DND-41 (cell line): ENCODE results near the gene SHISA7.

Source experiments
- ATAC-seq: fragments of 200-7000 bp; cut with Tn5 transposase; 3 replicates; pipeline ENCODE4 v1.9.1; 2021; ENCODE audit warnings: low read depth; ENCODE audit not compliant: insufficient read depth
- DNase-seq: peaks from one replicate; pipeline ENCODE4 v3.0.0-alpha.2; 2020
- H2AFZ ChIP-seq: 2 replicates; pipeline ENCODE4 v1.6.0; 2012; ENCODE audit warnings: low read depth, low read length
- H3K27ac ChIP-seq: 2 replicates; pipeline ENCODE4 v1.5.1; 2012; ENCODE audit warnings: low read length, inconsistent platforms
- H3K27me3 ChIP-seq: fragments of 200-600 bp; sonication (generic); 2 replicates; pipeline ENCODE4 v1.6.0; 2012; ENCODE audit warnings: low read length, mild to moderate bottlenecking, inconsistent platforms; ENCODE audit not compliant: insufficient read depth, poor library complexity
- H3K36me3 ChIP-seq: 2 replicates; pipeline ENCODE4 v1.5.1; 2012; ENCODE audit warnings: low read length, inconsistent platforms; ENCODE audit not compliant: insufficient read depth
- H3K4me1 ChIP-seq: 2 replicates; pipeline ENCODE4 v1.5.1; 2012; ENCODE audit warnings: mild to moderate bottlenecking, low read length; ENCODE audit not compliant: insufficient read depth
- H3K4me2 ChIP-seq: 2 replicates; pipeline ENCODE4 v1.6.0; 2012; ENCODE audit warnings: mild to moderate bottlenecking, moderate library complexity, low read length, inconsistent platforms; ENCODE audit not compliant: insufficient read depth
- H3K4me3 ChIP-seq, 2 experiments: fragments of 200-600 bp in 1 of 2; shearing (Covaris generic) in 1 of 2; 2 replicates each; pipeline ENCODE4 v1.5.1; 2012 to 2016; ENCODE audit warnings: inconsistent platforms in 2 of 2, low read length in 2 of 2, mild to moderate bottlenecking in 2 of 2, low read depth in 1 of 2, moderate library complexity in 1 of 2
- H3K79me2 ChIP-seq: 2 replicates; pipeline ENCODE4 v1.6.0; 2012; ENCODE audit warnings: low read length, inconsistent platforms; ENCODE audit not compliant: insufficient read depth
- H3K9ac ChIP-seq: 2 replicates; pipeline ENCODE4 v1.6.0; 2012; ENCODE audit warnings: low read depth, mild to moderate bottlenecking, inconsistent platforms, low read length, moderate library complexity
- H3K9me3 ChIP-seq: 2 replicates; pipeline ENCODE4 v1.5.1; 2012; ENCODE audit warnings: low read length, moderate library complexity, mild to moderate bottlenecking, inconsistent platforms; ENCODE audit not compliant: insufficient read depth, severe bottlenecking
- H4K20me1 ChIP-seq: 2 replicates; pipeline ENCODE4 v1.6.0; 2012; ENCODE audit warnings: low read length; ENCODE audit not compliant: insufficient read depth
- CTCF ChIP-seq: IDR thresholded peaks from 2 replicates; pipeline ENCODE4 v1.5.1; 2012; ENCODE audit warnings: borderline replicate concordance, low read length, moderate library complexity, mild to moderate bottlenecking; ENCODE audit not compliant: poor library complexity, severe bottlenecking; ENCODE audit errors: extremely low read depth
- EZH2 ChIP-seq: IDR thresholded peaks from 3 replicates; pipeline ENCODE4 v1.6.1; 2012; ENCODE audit warnings: borderline replicate concordance, low read depth, mild to moderate bottlenecking, moderate library complexity, low read length, inconsistent platforms; ENCODE audit not compliant: severe bottlenecking

The SHISA7 gene

GRCh38 chr19:55446060-55446459, 3.0 kb upstream of the SHISA7 start:
- no peaks in the 10 kb centered on the region for H3K79me2 ChIP-seq
- TF ChIP-seq EZH2 (no peak), CTCF (no peak)
- no peak for ATAC-seq
- peaks cover 12% of the 10 kb centered on the region for H3K4me1 ChIP-seq
- H3K9me3 ChIP-seq, result no peaks in the 10 kb centered on the region
- H3K9ac ChIP-seq, result no peak overlapping the region
- H3K36me3 ChIP-seq, result no peaks in the 10 kb centered on the region
- no peak for DNase-seq
- no peak overlapping the region for H2AFZ ChIP-seq
- no peak overlapping the region for H3K27ac ChIP-seq
- H3K4me2 ChIP-seq, result no peak overlapping the region
- H3K4me3 ChIP-seq, result no peak overlapping the region
- H3K27me3 ChIP-seq, result peaks cover 38% of the 10 kb centered on the region
- peaks cover 14% of the 10 kb centered on the region; the same call in 1 of the 2 replicates for H4K20me1 ChIP-seq

- no peak overlapping the region for H3K4me3 ChIP-seq
- H3K27me3 ChIP-seq, result peaks cover 32% of the 10 kb centered on the region
- H3K4me1 ChIP-seq, result peaks cover 12% of the 10 kb centered on the region
- H2AFZ ChIP-seq, result no peak overlapping the region
- H4K20me1 ChIP-seq, result peaks cover 19% of the 10 kb centered on the region
- no peak for ATAC-seq
- TF ChIP-seq CTCF, result no peak
- TF ChIP-seq EZH2, result no peak
- DNase-seq, result no peak
- no peaks in the 10 kb centered on the region for H3K9me3 ChIP-seq
- H3K4me2 ChIP-seq, result no peak overlapping the region
- no peak overlapping the region for H3K27ac ChIP-seq
- no peak overlapping the region for H3K9ac ChIP-seq
- no peaks in the 10 kb centered on the region for H3K36me3 ChIP-seq
- H3K79me2 ChIP-seq, result no peaks in the 10 kb centered on the region
Measured at GRCh38 chr19:55444646-55445045, 1.5 kb upstream of the SHISA7 start.

GRCh38 chr19:55443824-55444480, 852 bp upstream of the SHISA7 start:
- Histone ChIP-seq H3K27me3 (peaks cover 32% of the 10 kb centered on the region), H2AFZ (no peak overlapping the region), H3K9me3 (no peaks in the 10 kb centered on the region), H3K9ac (no peak overlapping the region), H3K36me3 (no peaks in the 10 kb centered on the region), H3K4me3 (no peak overlapping the region), H3K4me1 (peaks cover 12% of the 10 kb centered on the region), H3K27ac (no peak overlapping the region), H4K20me1 (peaks cover 22% of the 10 kb centered on the region), H3K4me2 (peak overlapping the region; percentile 51), H3K79me2 (no peaks in the 10 kb centered on the region)
- TF ChIP-seq CTCF (no peak), EZH2 (no peak)
- no peak for DNase-seq
- 0 out of 3 replicates have a peak, but pooled peaks have one; percentile 30 for ATAC-seq
